ENCODE results near the gene TP73.

DNA sequence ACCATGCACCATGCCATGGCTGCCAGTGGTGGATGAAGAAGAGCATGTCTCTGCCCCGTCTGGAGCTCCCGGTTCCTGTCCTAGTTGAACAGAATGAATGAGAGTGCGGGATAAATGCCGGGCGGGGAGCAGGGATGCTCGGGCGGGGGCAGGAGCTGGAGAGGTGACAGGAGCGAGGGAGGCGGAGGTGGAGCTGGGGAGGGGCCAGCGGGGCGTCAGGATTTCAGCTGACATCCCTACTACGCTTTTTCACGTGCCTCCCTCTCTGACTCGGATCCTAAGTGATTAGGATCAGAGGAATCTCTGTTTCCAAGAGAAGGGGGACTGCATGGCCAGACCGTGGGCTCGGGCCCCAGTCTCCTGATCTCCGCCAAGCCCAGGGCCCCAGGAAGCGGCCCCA lies 47.3 kb downstream of the TP73 start:
- no peak for TF ChIP-seq FOXA1 (IDR thresholded peaks at IDR 0.05)
- TF ChIP-seq TARDBP (IDR thresholded peaks at IDR 0.05) = no peak
- TF ChIP-seq ARNT (IDR thresholded peaks at IDR 0.05) = no peak
- no peak for TF ChIP-seq ELF4 (IDR thresholded peaks at IDR 0.05)
- TF ChIP-seq ZNF384 (IDR thresholded peaks at IDR 0.05) = no peak
- TF ChIP-seq SP1 (IDR thresholded peaks at IDR 0.05) = no peak

Data from HEK293T (cell line).